CD4-positive, alpha-beta T cell (primary cell): ENCODE measurements around the gene MLXIP. TPM values are rescaled to one million over a fixed set of nuclear protein-coding genes. Genes with fewer than 3 reads are reported as not detected.

Experiments used
- ATAC-seq: fragments of 200-7000 bp; cut with Tn5 transposase; one replicate; pipeline ENCODE4 v1.10.0; 2022; ENCODE audit warnings: mild to moderate bottlenecking; ENCODE audit not compliant: poor library complexity
- CTCF ChIA-PET: fragments of 350-600 bp; sonication (Branson Sonifier 250); formaldehyde crosslinking; loops from one replicate; lab custom pipeline; 2021; ENCODE audit warnings: antibody characterized with exemption, inconsistent platforms; lab: Charles Lee
- POLR2A ChIA-PET: fragments of 350-600 bp; sonication (Branson Sonifier 250); formaldehyde crosslinking; loops from one replicate; lab custom pipeline; 2021; ENCODE audit warnings: antibody characterized with exemption, inconsistent platforms; lab: Charles Lee
- DNase-seq, 14 experiments: peaks; one replicate each; pipeline ENCODE4 v3.0.0-alpha.2; 2013 to 2020; ENCODE audit warnings: mixed read lengths in 2 of 14
- H3K27ac ChIP-seq, 2 donors: one replicate each; pipeline versions ENCODE4 v1.5.1 to v1.7.0; 2013; ENCODE audit warnings: low read length in 2 of 2, low read depth in 1 of 2, mild to moderate bottlenecking in 1 of 2
- H3K27me3 ChIP-seq, 2 experiments: 1 replicate in 1 of 2; 2 replicates in 1 of 2; pipeline versions ENCODE4 v1.6.1 to v1.7.0; 2013; ENCODE audit warnings: low read length in 2 of 2, control low read depth in 1 of 2, mild to moderate bottlenecking in 1 of 2, moderate library complexity in 1 of 2; ENCODE audit not compliant: insufficient read depth in 2 of 2, control insufficient read depth in 1 of 2
- H3K36me3 ChIP-seq: one replicate; pipeline ENCODE4 v1.6.1; 2013; ENCODE audit warnings: low read length, control low read depth; ENCODE audit not compliant: insufficient read depth
- H3K4me1 ChIP-seq: one replicate; pipeline ENCODE4 v1.6.1; 2013; ENCODE audit warnings: low read length, control low read depth; ENCODE audit not compliant: insufficient read depth
- H3K4me3 ChIP-seq: one replicate; pipeline ENCODE4 v1.5.1; 2013; ENCODE audit warnings: mild to moderate bottlenecking, low read length, moderate library complexity
- H3K9me3 ChIP-seq, 2 experiments: 1 replicate in 1 of 2; 2 replicates in 1 of 2; pipeline versions ENCODE4 v1.6.1 to v1.7.0; 2013; ENCODE audit warnings: low read length in 2 of 2, mild to moderate bottlenecking in 2 of 2, control low read depth in 1 of 2, moderate library complexity in 1 of 2; ENCODE audit not compliant: control insufficient read depth in 1 of 2, insufficient read depth in 1 of 2
- H3K27ac Mint-ChIP-seq: one replicate; pipeline ENCODE4 v1.8.0; 2020; ENCODE audit warnings: mixed read lengths
- H3K27me3 Mint-ChIP-seq: one replicate; pipeline ENCODE4 v1.8.0; 2021; ENCODE audit warnings: mixed read lengths
- H3K36me3 Mint-ChIP-seq: one replicate; pipeline ENCODE4 v1.8.0; 2021; ENCODE audit warnings: low read depth, mixed read lengths
- H3K4me1 Mint-ChIP-seq: one replicate; pipeline ENCODE4 v1.8.0; 2021; ENCODE audit warnings: low read depth, mixed read lengths
- H3K4me3 Mint-ChIP-seq: one replicate; pipeline ENCODE4 v1.8.0; 2020; ENCODE audit warnings: mild to moderate bottlenecking, mixed read lengths
- H3K9me3 Mint-ChIP-seq: one replicate; pipeline ENCODE4 v1.8.0; 2020; ENCODE audit warnings: mixed read lengths
- intact Hi-C, 2 experiments: fragments of 100-400 bp; cut with DNase I in 1 of 2; cut with micrococcal nuclease in 1 of 2; formaldehyde crosslinking; loops; one replicate each; pipeline versions ENCODE4 v1.15.1 to v1.9.0; 2023 to 2025; cut with DNase I, micrococcal nuclease
- total RNA-seq, 174 experiments: library from RNA in 2 of 174; stranded (reverse) in 2 of 174; gene quantifications; one replicate each; pipeline ENCODE4 v1.2.3 and lab custom pipeline; 2021 to 2026
- TF ChIP-seq, protein P1 (sequence below): fragments of 200-600 bp; IDR thresholded peaks from one replicate; pipeline ENCODE4 v1.8.0; 2022; ENCODE audit warnings: antibody characterized with exemption, mild to moderate bottlenecking

The MLXIP gene
- total RNA-seq, 2 experiments from 2014 or later = 98.0 to 99.3 TPM

- Histone ChIP-seq H3K9me3 (no peaks in the 10 kb centered on the region), H3K27ac (no peak overlapping the region), H3K4me1 (peaks cover 10% of the 10 kb centered on the region), H3K36me3 (no peaks in the 10 kb centered on the region), H3K27me3 (no peaks in the 10 kb centered on the region), H3K4me3 (no peak overlapping the region)
- TF ChIP-seq, protein P1, sequence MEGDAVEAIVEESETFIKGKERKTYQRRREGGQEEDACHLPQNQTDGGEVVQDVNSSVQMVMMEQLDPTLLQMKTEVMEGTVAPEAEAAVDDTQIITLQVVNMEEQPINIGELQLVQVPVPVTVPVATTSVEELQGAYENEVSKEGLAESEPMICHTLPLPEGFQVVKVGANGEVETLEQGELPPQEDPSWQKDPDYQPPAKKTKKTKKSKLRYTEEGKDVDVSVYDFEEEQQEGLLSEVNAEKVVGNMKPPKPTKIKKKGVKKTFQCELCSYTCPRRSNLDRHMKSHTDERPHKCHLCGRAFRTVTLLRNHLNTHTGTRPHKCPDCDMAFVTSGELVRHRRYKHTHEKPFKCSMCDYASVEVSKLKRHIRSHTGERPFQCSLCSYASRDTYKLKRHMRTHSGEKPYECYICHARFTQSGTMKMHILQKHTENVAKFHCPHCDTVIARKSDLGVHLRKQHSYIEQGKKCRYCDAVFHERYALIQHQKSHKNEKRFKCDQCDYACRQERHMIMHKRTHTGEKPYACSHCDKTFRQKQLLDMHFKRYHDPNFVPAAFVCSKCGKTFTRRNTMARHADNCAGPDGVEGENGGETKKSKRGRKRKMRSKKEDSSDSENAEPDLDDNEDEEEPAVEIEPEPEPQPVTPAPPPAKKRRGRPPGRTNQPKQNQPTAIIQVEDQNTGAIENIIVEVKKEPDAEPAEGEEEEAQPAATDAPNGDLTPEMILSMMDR = no peak
- Mint-ChIP-seq H3K27me3 (no peaks in the 10 kb centered on the region), H3K9me3 (no peaks in the 10 kb centered on the region), H3K36me3 (peaks cover 6% of the 10 kb centered on the region), H3K27ac (no peak overlapping the region), H3K4me3 (no peak overlapping the region), H3K4me1 (peaks cover 8% of the 10 kb centered on the region)
- ATAC-seq = no peak
- no peak for DNase-seq
- intact Hi-C loops = no loop called here
- ChIA-PET CTCF (no interaction called here), POLR2A (no interaction called here)
Observed at GRCh38 chr12:122059203-122059960, 19.2 kb upstream of the MLXIP start.

DNA sequence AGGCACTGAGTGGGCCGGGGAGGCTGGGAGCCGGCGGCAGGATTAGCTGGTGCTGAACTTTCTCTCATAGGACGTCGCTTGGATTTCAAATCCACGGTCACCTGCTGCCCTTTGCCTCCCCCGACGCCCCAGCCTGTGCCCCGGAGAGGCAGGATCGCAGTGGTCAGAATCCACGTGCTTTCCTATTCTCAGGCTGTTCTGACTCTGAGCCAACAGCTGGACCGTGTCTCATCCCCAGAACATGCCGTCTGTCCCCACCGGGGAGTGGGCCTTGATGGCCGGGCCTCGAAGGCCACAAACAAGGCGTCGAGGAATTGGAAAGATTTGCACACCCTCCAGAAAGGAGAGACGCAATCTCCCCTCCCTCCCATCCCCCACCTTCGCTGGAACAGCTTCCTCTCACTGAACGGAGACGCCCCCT is 18.5 kb upstream of the MLXIP start:
- TF ChIP-seq, protein P1 = no peak
- Mint-ChIP-seq H3K4me3 (no peak overlapping the region), H3K4me1 (peaks cover 6% of the 10 kb centered on the region), H3K9me3 (no peaks in the 10 kb centered on the region), H3K36me3 (peaks cover 3% of the 10 kb centered on the region), H3K27ac (no peak overlapping the region), H3K27me3 (no peaks in the 10 kb centered on the region)
- Histone ChIP-seq H3K36me3 (no peaks in the 10 kb centered on the region), H3K4me3 (no peak overlapping the region), H3K9me3 (no peaks in the 10 kb centered on the region), H3K27me3 (no peaks in the 10 kb centered on the region), H3K4me1 (peaks cover 6% of the 10 kb centered on the region), H3K27ac (no peak overlapping the region)
- ChIA-PET POLR2A (no interaction called here), CTCF (no interaction called here)
- no peak for ATAC-seq
- intact Hi-C loops = no loop called here
- DNase-seq = no peak

GRCh38 chr12:122061253-122061652 is 17.3 kb upstream of the MLXIP start:
- H3K9me3 Mint-ChIP-seq = no peaks in the 10 kb centered on the region
- H3K27ac Mint-ChIP-seq = no peak overlapping the region
- Histone ChIP-seq H3K9me3 (no peaks in the 10 kb centered on the region), H3K36me3 (no peaks in the 10 kb centered on the region), H3K27me3 (no peaks in the 10 kb centered on the region), H3K27ac (no peak overlapping the region), H3K4me3 (no peak overlapping the region), H3K4me1 (peaks cover 6% of the 10 kb centered on the region)
- TF ChIP-seq, protein P1 = no peak
- POLR2A ChIA-PET = interaction anchor here (1.5 kb wide), 1 partner anchor 27 kb away, joined by 3 read pairs; no protein-coding TSS in a partner anchor
- peaks cover 6% of the 10 kb centered on the region for H3K4me1 Mint-ChIP-seq
- CTCF ChIA-PET = no interaction called here
- no peaks in the 10 kb centered on the region for H3K27me3 Mint-ChIP-seq
- ATAC-seq = no peak
- H3K36me3 Mint-ChIP-seq = peaks cover 3% of the 10 kb centered on the region
- DNase-seq = no peak
- intact Hi-C loops = no loop called here
- no peak overlapping the region for H3K4me3 Mint-ChIP-seq
